Activated CD4-positive, alpha-beta T cell treated with anti-CD3 and anti-CD28 coated beads, Interleukin-10, Interleukin-2, amounts not matched to agents 100 ng/mL and 50 ng/mL, durations not matched to agents 16 hours and 8 hours (primary cell): ENCODE results near the gene BMP5.
"Not testable (repeated sequence)": the region's sequence is repeated elsewhere in the genome, so short reads cannot be mapped to it uniquely, and the experiment has no call there.

Experiments
- DNase-seq: peaks from one replicate; pipeline ENCODE4 v3.0.0-alpha.2; 2020

BMP5 gene

GRCh38 chr6:55875400-55875799 lies at the start of gene BMP5:
Gene BMP5, minus strand, starts transcription at chr6:55875590. Its CDS starts 725 bp downstream, at chr6:55874865.
- DNase-seq = no peak

GRCh38 chr6:55922406-55922805 lies 47.0 kb upstream of the BMP5 start:
- DNase-seq = no peak

- no peak for DNase-seq
Measured at GRCh38 chr6:55919716-55920308, 44.4 kb upstream of the BMP5 start.

- no peak for DNase-seq
Measured at GRCh38 chr6:55918639-55919038, 43.2 kb upstream of the BMP5 start.

GRCh38 chr6:55917751-55918415 lies 42.5 kb upstream of the BMP5 start:
- DNase-seq = no peak

GRCh38 chr6:55916188-55916587 lies 40.8 kb upstream of the BMP5 start:
- DNase-seq = no peak

GRCh38 chr6:55913228-55914195 lies 38.1 kb upstream of the BMP5 start:
- DNase-seq = no peak

GRCh38 chr6:55910466-55910865 lies 35.1 kb upstream of the BMP5 start:
- DNase-seq = not testable (repeated sequence)

GRCh38 chr6:55909911-55910310 lies 34.5 kb upstream of the BMP5 start:
- not testable (repeated sequence) for DNase-seq

- no peak for DNase-seq
Measured at GRCh38 chr6:55902796-55903195, 27.4 kb upstream of the BMP5 start.

- no peak for DNase-seq
Measured at GRCh38 chr6:55901765-55902270, 26.4 kb upstream of the BMP5 start.

GRCh38 chr6:55898342-55898741 lies 23.0 kb upstream of the BMP5 start:
- DNase-seq = no peak

- DNase-seq = no peak
Measured at GRCh38 chr6:55897346-55897745, 22.0 kb upstream of the BMP5 start.

GRCh38 chr6:55895972-55896730 lies 20.8 kb upstream of the BMP5 start:
- DNase-seq = no peak

- no peak for DNase-seq
Measured at GRCh38 chr6:55892749-55893357, 17.5 kb upstream of the BMP5 start.

- DNase-seq = peak; percentile 40
Measured at GRCh38 chr6:55888917-55889316, 13.5 kb upstream of the BMP5 start.

GRCh38 chr6:55886185-55886836 lies 10.9 kb upstream of the BMP5 start:
- DNase-seq = peak; percentile 24

- DNase-seq = no peak
Measured at GRCh38 chr6:55882718-55883569, 7.6 kb upstream of the BMP5 start.

GRCh38 chr6:55877283-55877682 lies 1.9 kb upstream of the BMP5 start:
- no peak for DNase-seq

GRCh38 chr6:55874316-55874715 lies 1.1 kb downstream of the BMP5 start:
- no peak for DNase-seq

- DNase-seq = no peak
Measured at GRCh38 chr6:55872866-55873265, 2.5 kb downstream of the BMP5 start.
